GM18907 (cell line): ENCODE results near the gene ETS1.

Experiments
- ATAC-seq: cut with Tn5 transposase; IDR thresholded peaks from one replicate; pipeline ENCODE4 v1.9.1; 2021; ENCODE audit warnings: mild to moderate bottlenecking, moderate library complexity; ENCODE audit not compliant: unreplicated experiment

Gene ETS1

GRCh38 chr11:128521682-128522054 lies 65.7 kb downstream of the ETS1 start:
- no peak for ATAC-seq

GRCh38 chr11:128520888-128521681 lies 66.3 kb downstream of the ETS1 start:
- no peak for ATAC-seq

GRCh38 chr11:128520206-128520887 lies 67.0 kb downstream of the ETS1 start:
- no peak for ATAC-seq

DNA sequence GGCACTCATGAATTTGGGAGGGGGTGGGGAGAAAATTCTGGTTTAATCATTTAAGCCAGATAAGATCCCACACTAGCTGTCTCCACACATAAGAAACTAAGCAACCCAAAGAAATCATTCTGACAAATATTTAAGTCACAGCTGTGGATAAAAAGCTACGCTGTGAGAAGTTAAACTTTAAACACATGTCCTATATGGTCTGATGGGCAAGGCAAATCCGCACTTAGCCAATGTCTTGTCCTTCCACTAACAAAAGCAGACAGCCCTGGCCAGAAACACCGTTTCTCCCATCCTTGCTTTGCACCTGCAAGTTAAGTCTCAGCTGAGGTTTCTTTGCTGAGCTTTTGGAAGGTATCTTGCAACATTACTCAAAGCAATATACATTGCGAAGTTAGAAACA lies 68.0 kb downstream of the ETS1 start:
- ATAC-seq = no peak

GRCh38 chr11:128518493-128519207 lies 68.7 kb downstream of the ETS1 start:
- no peak for ATAC-seq

DNA sequence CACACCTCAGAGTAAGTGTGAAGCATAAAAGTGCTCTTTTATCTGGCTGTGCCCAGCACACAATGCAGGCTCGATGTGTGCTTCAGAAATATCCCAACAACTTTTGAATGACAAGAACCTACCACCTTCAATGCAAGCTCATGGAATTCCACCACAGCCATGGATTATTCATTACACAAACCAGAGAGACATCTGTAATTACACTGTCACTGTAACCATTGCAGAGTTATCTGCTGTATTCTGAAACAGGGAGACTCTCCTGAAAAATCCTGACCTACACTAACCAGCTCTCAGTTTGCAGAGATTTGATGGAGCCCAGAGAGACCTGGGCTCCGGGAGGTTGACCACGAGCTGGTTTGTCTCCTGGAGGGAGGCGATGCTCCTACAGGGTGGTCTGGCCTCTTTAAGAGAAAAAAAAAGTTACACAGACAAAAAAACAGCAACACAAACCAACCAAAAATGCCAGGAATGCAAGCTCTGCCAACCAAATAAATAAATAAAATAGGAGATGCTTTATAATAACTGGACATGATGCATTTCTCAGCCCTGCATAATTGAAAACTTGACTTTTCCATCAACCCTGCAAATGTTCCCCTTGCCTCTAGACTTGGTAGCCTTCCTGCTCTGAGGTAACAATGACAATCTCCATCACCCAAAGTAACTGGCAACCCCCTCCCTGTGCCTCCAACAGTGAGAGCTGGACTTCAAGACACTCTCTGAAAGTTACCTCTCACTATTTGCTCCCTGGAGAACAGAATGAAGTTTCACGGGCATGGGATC lies 69.7 kb downstream of the ETS1 start:
- ATAC-seq = no peak

GRCh38 chr11:128516886-128517285 lies 70.5 kb downstream of the ETS1 start:
- ATAC-seq = no peak

DNA sequence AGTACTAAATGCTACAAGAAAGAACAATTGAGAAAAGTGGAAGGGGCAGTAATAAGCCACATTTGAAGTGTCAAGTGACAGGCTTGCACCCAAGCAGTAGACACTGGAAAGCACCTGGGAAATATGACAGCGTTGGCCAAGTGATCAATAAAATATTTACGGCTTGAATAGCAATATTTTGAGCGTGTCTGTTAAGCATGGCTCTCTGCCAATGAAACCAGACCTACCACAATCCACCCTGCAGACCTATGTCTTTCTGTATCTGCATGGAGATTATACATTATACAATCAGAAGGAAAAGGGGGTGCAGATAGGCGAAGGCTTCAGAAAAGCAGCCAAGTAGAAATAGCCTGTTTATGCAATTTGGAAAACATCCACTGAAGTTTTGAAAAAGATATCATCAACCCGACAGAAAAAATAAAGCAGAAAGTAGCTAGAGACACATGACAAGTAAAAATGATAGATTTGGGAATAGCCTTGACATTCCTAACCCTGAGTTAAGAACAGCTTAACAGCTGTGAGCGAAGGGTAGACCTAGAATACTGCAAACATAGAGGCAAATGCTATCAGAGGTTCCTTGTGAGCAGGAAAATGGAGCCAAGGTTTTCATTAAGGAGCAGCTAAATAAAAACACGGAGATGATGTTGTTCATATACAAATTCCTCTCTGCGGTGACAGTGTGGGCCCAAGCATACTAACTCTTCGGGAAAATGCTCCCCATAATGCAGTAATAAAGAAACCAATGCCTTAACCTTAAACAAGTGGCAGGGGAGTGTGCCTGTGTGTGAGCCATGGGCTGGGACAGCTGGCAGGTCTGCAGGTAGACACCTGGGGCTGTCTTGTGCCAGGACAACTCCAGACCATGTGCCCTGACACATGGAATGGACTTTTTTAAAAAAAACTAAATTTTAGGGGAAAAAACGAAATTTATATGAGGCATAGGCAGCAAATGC lies 71.3 kb downstream of the ETS1 start:
- no peak for ATAC-seq

- no peak for ATAC-seq
These were observed 72.3 kb downstream of the ETS1 start for GRCh38 chr11:128515086-128515485.

DNA sequence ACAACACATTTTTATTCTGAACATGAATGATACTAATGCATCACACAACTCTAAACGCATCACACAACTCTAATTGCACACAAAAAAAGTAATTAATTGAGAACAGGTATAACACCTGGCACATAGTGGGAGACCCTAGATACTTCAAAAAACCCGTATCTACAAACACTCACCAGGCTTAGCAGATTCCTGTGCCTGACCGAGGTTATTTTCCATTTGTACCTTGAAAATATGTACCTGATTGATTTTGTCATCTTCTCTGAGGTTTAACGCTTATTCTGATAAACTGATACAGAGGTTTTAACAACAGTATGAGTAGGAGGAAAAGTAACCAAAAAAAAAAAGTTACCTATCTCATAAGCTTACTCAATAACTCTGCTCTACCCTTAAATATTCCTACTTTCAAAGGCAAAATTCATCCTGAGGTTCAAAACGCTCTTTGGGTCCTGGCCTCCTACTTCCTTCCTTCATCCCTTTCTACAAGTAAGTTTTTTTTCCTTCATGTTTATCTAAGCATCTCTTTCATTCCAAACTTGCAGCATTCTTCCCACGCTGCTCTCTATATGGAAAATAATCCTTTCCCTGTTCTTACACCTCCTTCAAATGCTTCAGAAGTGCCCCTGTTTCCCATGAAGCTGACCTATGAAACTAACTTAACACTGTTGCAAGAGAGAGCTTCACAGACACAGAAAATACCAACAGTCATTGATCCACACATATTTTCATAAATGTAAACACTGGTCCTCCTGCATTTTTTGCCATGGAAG lies 73.3 kb downstream of the ETS1 start:
- ATAC-seq = no peak

DNA sequence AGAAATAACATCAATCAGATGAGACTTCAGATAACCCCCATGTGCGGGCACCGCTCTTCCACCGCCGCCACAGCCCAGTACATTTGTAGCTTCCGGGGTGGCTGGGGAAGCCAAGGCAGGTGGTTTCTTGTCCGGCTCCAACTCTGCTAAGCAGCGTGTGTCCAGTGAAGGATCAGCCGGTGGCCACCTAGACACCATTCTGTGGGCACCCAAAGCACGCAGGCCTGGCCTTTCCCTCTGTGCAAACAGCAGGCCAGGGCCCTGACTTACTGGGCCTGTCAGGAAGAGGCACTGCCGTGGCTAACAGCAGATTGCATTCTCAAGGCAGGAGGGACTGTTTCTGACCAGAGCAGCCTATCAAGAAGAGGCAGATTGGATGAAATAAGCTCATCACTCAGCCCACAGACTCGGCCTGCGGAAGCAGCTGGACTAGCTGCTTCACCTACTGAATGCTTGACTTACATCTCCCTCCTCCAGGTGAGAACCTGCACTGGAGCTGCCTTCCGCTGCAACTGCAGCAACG lies 74.8 kb downstream of the ETS1 start:
- no peak for ATAC-seq

DNA sequence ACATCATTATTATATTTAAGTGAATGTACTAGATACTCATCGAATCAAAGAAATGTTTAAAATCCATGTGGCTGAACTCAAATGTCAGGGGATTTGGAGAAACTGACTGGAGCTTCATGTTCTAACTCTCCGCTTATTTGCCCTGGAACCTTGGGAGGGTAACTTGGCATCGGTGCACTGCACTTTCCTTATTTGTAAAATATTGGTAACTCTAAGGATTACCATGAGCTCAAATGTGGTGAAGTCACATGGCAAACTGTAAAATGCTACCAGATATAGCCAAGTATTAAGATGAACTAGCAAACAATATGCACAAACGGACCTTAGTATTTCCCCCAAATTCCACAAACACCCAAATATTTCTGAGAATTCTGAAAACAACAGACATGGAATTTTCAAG lies 75.6 kb downstream of the ETS1 start:
- ATAC-seq = no peak

DNA sequence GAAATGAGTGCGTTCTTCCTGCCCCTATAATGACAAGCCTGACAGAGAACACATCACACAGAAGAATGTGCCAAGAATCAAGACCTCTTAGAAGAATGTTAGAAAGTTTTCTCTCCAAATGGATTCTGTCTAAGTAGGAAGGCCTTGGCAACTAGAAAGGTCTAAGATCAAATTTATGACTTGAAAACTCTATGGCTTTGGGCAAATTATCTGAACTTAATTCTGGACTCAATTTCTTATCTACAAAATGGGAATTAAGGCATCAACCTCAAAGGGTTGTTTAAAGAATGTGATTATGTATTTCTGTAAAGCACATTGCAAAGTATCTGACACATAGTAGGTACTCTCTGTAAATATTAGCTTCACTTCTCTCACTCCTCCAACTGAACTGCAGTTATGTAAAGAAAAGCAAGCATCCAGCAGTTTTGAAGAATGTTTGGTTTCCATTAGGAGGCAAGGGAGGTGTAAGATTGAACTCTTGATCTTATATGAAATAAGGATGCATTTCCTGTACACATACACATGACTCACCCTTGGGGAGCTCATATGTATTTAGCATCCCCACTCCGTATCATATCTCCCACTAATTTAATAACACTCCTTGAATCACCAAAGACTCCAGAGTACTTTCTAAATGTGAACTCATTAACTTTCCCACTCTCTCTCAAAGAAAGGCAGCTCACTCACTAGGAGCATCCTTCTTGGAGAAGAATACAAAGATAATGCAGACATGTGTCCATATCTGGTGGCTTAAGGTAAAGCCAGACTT lies 77.6 kb downstream of the ETS1 start:
- ATAC-seq = no peak

GRCh38 chr11:128508770-128509510 lies 78.4 kb downstream of the ETS1 start:
- no peak for ATAC-seq

GRCh38 chr11:128507936-128508335 lies 79.4 kb downstream of the ETS1 start:
- ATAC-seq = no peak

GRCh38 chr11:128506999-128507611 lies 80.3 kb downstream of the ETS1 start:
- ATAC-seq = no peak

GRCh38 chr11:128506356-128506755 lies 81.0 kb downstream of the ETS1 start:
- ATAC-seq = no peak
